Measurements from ENCODE around the gene SLC35F4.

- TF ChIP-seq CTCF (conservative IDR thresholded peaks at IDR 0.05) (no peak), ZFX (IDR thresholded peaks at IDR 0.05) (no peak)
Measured at GRCh38 chr14:57725399-57726077, 140.4 kb downstream of the SLC35F4 start.

Data from C4-2B (cell line).